Measurements from ENCODE around the gene RFPL2.

The RFPL2 gene

GRCh38 chr22:32219026-32219425 is 14.2 kb upstream of the RFPL2 start:
- TF ChIP-seq ZBTB7A (IDR thresholded peaks at IDR 0.05; ENCODE audit: low read depth) (no peak), NFIC (IDR thresholded peaks at IDR 0.05) (no peak), TAF1 (IDR thresholded peaks at IDR 0.05; ENCODE audit: low read depth) (no peak), TEAD4 (IDR thresholded peaks at IDR 0.05) (no peak), TCF12 (IDR thresholded peaks at IDR 0.05; ENCODE audit: low read depth) (no peak), FOXM1 (IDR thresholded peaks at IDR 0.05; ENCODE audit: borderline replicate concordance, low read depth) (no peak), MAX (IDR thresholded peaks at IDR 0.05) (no peak), YY1 (IDR thresholded peaks at IDR 0.05; ENCODE audit: low read depth) (no peak), USF1 (IDR thresholded peaks at IDR 0.05) (no peak), CREB1 (IDR thresholded peaks at IDR 0.05; ENCODE audit: low read depth) (no peak), CEBPB (IDR thresholded peaks at IDR 0.05) (no peak), REST (IDR thresholded peaks at IDR 0.05; ENCODE audit: low read depth) (no peak), EGR1 (IDR thresholded peaks at IDR 0.05) (no peak), RAD21 (IDR thresholded peaks at IDR 0.05; ENCODE audit: low read depth) (no peak), EP300 (IDR thresholded peaks at IDR 0.05; ENCODE audit: borderline replicate concordance) (no peak)

- no peak for TF ChIP-seq NFIC (IDR thresholded peaks at IDR 0.05)
These were observed 13.6 kb upstream of the RFPL2 start for GRCh38 chr22:32218470-32218869.

GRCh38 chr22:32217465-32217864 is 12.6 kb upstream of the RFPL2 start:
- TF ChIP-seq TAF1 (IDR thresholded peaks at IDR 0.05; ENCODE audit: low read depth) (no peak), ZBTB7A (IDR thresholded peaks at IDR 0.05; ENCODE audit: low read depth) (no peak), RAD21 (IDR thresholded peaks at IDR 0.05; ENCODE audit: low read depth) (no peak), FOXM1 (IDR thresholded peaks at IDR 0.05; ENCODE audit: borderline replicate concordance, low read depth) (no peak), NFIC (IDR thresholded peaks at IDR 0.05) (no peak), EP300 (IDR thresholded peaks at IDR 0.05; ENCODE audit: borderline replicate concordance) (no peak), EGR1 (IDR thresholded peaks at IDR 0.05) (no peak), TEAD4 (IDR thresholded peaks at IDR 0.05) (no peak)

GRCh38 chr22:32216911-32217310 is 12.0 kb upstream of the RFPL2 start:
- TF ChIP-seq EP300 (IDR thresholded peaks at IDR 0.05; ENCODE audit: borderline replicate concordance) (no peak), ZBTB7A (IDR thresholded peaks at IDR 0.05; ENCODE audit: low read depth) (no peak), TAF1 (IDR thresholded peaks at IDR 0.05; ENCODE audit: low read depth) (no peak), YY1 (IDR thresholded peaks at IDR 0.05; ENCODE audit: low read depth) (no peak), NFIC (IDR thresholded peaks at IDR 0.05) (no peak), CEBPB (IDR thresholded peaks at IDR 0.05) (no peak), CREB1 (IDR thresholded peaks at IDR 0.05; ENCODE audit: low read depth) (no peak), EGR1 (IDR thresholded peaks at IDR 0.05) (no peak), USF1 (IDR thresholded peaks at IDR 0.05) (no peak), REST (IDR thresholded peaks at IDR 0.05; ENCODE audit: low read depth) (no peak), MAX (IDR thresholded peaks at IDR 0.05) (no peak), TEAD4 (IDR thresholded peaks at IDR 0.05) (no peak), RAD21 (IDR thresholded peaks at IDR 0.05; ENCODE audit: low read depth) (no peak), TCF12 (IDR thresholded peaks at IDR 0.05; ENCODE audit: low read depth) (no peak), FOXM1 (IDR thresholded peaks at IDR 0.05; ENCODE audit: borderline replicate concordance, low read depth) (no peak)

GRCh38 chr22:32211011-32211410 is 6.1 kb upstream of the RFPL2 start:
- TF ChIP-seq RAD21 (IDR thresholded peaks at IDR 0.05; ENCODE audit: low read depth) (no peak), TCF12 (IDR thresholded peaks at IDR 0.05; ENCODE audit: low read depth) (no peak), REST (IDR thresholded peaks at IDR 0.05; ENCODE audit: low read depth) (no peak), NFIC (IDR thresholded peaks at IDR 0.05) (no peak), USF1 (IDR thresholded peaks at IDR 0.05) (no peak), YY1 (IDR thresholded peaks at IDR 0.05; ENCODE audit: low read depth) (no peak), MAX (IDR thresholded peaks at IDR 0.05) (no peak), TAF1 (IDR thresholded peaks at IDR 0.05; ENCODE audit: low read depth) (no peak), CEBPB (IDR thresholded peaks at IDR 0.05) (no peak), EP300 (IDR thresholded peaks at IDR 0.05; ENCODE audit: borderline replicate concordance) (no peak)
